GM19035 (cell line): Measurements from ENCODE around the gene CRIP2.

Experiments
- ATAC-seq: cut with Tn5 transposase; IDR thresholded peaks from one replicate; pipeline ENCODE4 v1.9.1; 2021; ENCODE audit not compliant: unreplicated experiment

The CRIP2 gene

GRCh38 chr14:105496831-105497591, 22.4 kb downstream of the CRIP2 start:
- no peak for ATAC-seq

- ATAC-seq: no peak
Measured at GRCh38 chr14:105497671-105498429, 23.2 kb downstream of the CRIP2 start.

- no peak for ATAC-seq
Measured at GRCh38 chr14:105498430-105499255, 24.0 kb downstream of the CRIP2 start.

- ATAC-seq: no peak
Measured at GRCh38 chr14:105499256-105500035, 24.8 kb downstream of the CRIP2 start.

GRCh38 chr14:105500036-105500725, 25.6 kb downstream of the CRIP2 start:
- ATAC-seq: no peak

- ATAC-seq: no peak
Measured at GRCh38 chr14:105500726-105501101, 26.1 kb downstream of the CRIP2 start.

- ATAC-seq: no peak
Measured at GRCh38 chr14:105501504-105502291, 27.1 kb downstream of the CRIP2 start.

- no peak for ATAC-seq
Measured at GRCh38 chr14:105502446-105503295, 28.1 kb downstream of the CRIP2 start.

- ATAC-seq: no peak
Measured at GRCh38 chr14:105503296-105503640, 28.6 kb downstream of the CRIP2 start.

- no peak for ATAC-seq
Measured at GRCh38 chr14:105503935-105504692, 29.5 kb downstream of the CRIP2 start.

GRCh38 chr14:105505101-105505500, 30.5 kb downstream of the CRIP2 start:
- ATAC-seq: no peak

GRCh38 chr14:105507247-105507646, 32.6 kb downstream of the CRIP2 start:
- ATAC-seq: no peak

- ATAC-seq: no peak
Measured at GRCh38 chr14:105508069-105508468, 33.4 kb downstream of the CRIP2 start.

GRCh38 chr14:105508601-105509000, 34.0 kb downstream of the CRIP2 start:
- no peak for ATAC-seq

- no peak for ATAC-seq
Measured at GRCh38 chr14:105517096-105517495, 42.5 kb downstream of the CRIP2 start.

- ATAC-seq: no peak
Measured at GRCh38 chr14:105519946-105520698, 45.5 kb downstream of the CRIP2 start.

- no peak for ATAC-seq
Measured at GRCh38 chr14:105525326-105525725, 50.7 kb downstream of the CRIP2 start.
